Ovary (tissue), 9 donors: Measurements from ENCODE around the gene NME9. TPM values are rescaled to one million over a fixed set of nuclear protein-coding genes. Genes with fewer than 3 reads are reported as not detected.

Experiments
- DNase-seq, 5 donors: peaks; one replicate each; pipeline ENCODE4 v3.0.0-alpha.2; 2019 to 2020
- H3K27ac ChIP-seq, 2 donors: fragments of 200-600 bp; one replicate each; pipeline versions ENCODE4 v1.5.1 to v1.8.0; 2019 to 2022
- H3K27me3 ChIP-seq: fragments of 200-600 bp; one replicate; pipeline ENCODE4 v1.8.0; 2022
- H3K36me3 ChIP-seq: fragments of 200-600 bp; sonication (generic); one replicate; pipeline ENCODE4 v1.5.1; 2019
- H3K4me1 ChIP-seq: one replicate; pipeline ENCODE4 v1.8.1; 2013; ENCODE audit warnings: mild to moderate bottlenecking, moderate library complexity; ENCODE audit not compliant: insufficient read depth
- H3K4me3 ChIP-seq: fragments of 200-600 bp; sonication (generic); one replicate; pipeline ENCODE4 v1.5.1; 2017
- H3K9me3 ChIP-seq, 2 donors: fragments of 200-600 bp in 1 of 2; sonication (generic) in 1 of 2; one replicate each; pipeline versions ENCODE4 v1.5.1 to v1.8.1; 2013 to 2019; ENCODE audit warnings: mild to moderate bottlenecking in 1 of 2, moderate library complexity in 1 of 2
- CTCF ChIP-seq, 3 donors: fragments of 450-650 bp in 2 of 3; fragments of 200-600 bp in 1 of 3; IDR thresholded peaks; one replicate each; pipeline versions ENCODE4 v1.5.1 to v1.8.0; 2016 to 2022; ENCODE audit warnings: antibody characterized with exemption in 3 of 3, mild to moderate bottlenecking in 1 of 3
- EP300 ChIP-seq: sonication (generic); formaldehyde crosslinking; IDR thresholded peaks from one replicate; pipeline ENCODE4 v1.6.1; 2017; ENCODE audit warnings: antibody characterized with exemption
- POLR2A ChIP-seq: fragments of 450-650 bp; IDR thresholded peaks from one replicate; pipeline ENCODE4 v1.6.1; 2017; ENCODE audit warnings: antibody characterized with exemption, mild to moderate bottlenecking, moderate library complexity
- WGBS, 3 donors: extraction: QIAGEN DNeasy Blood & Tissue Kit in 1 of 3; methylation state at CpG; one replicate each; pipeline versions ENCODE4 v1.1.5 to v1.1.7; 2013 to 2017; 5-methylcytosine and 5-hydroxymethylcytosine counted together
- intact Hi-C, 4 donors: fragments of 100-400 bp; cut with DNase I; formaldehyde crosslinking; loops; one replicate each; pipeline versions ENCODE4 v1.11.0 to v1.15.1; 2022 to 2023
- polyA plus RNA-seq, 2 donors: library from polyadenylated mRNA; stranded (reverse); fragments of 200-250 nt in 1 of 2; fragments of 350-450 nt in 1 of 2; fragmentation: Illumina TruSeq in 1 of 2; extraction: RNeasy Lipid Tissue Mini Kit (QIAGEN cat#74804) in 1 of 2; gene quantifications; one replicate each; pipeline ENCODE4 v1.2.3, GENCODE V29; 2013 to 2014
- total RNA-seq, 7 donors: library from RNA; depleted of rRNA in 2 of 7; stranded (reverse); fragments of >200 nt in 2 of 7; fragmentation: NEBNext Ultra II Directional in 3 of 7; extraction: Animal tissue kit (Norgen Biotek cat#: 25700) in 3 of 7; gene quantifications; one replicate each; pipeline versions ENCODE4 v1.1.0 to v1.2.4, GENCODE V29; 2016 to 2023
- donor health status: DM: no; HTN: no; CAD: no; lungs with moderate emphysema.
- donor health status: DM: no; HTN: no; CAD: no.
- donor health status: Bipolar disorder and iron deficiency.
- donor health status: DM: yes; HTN: yes; CAD: no.
- donor health status: DM: no; HTN: no; CAD: no.
- donor health status: DM: yes; HTN: yes; CAD: no.

NME9 gene
- total and polyA plus RNA-seq, 9 donors: 0.23 to 9.8 (median 0.82) TPM

GRCh38 chr3:138317687-138318086 is 12.0 kb downstream of the NME9 start:
- no peaks in the 10 kb centered on the region for H3K36me3 ChIP-seq
- intact Hi-C loops: no loop called here
- no peaks in the 10 kb centered on the region for H3K27me3 ChIP-seq
- H3K9me3 ChIP-seq: no peaks in the 10 kb centered on the region
- TF ChIP-seq POLR2A (no peak), EP300 (no peak), CTCF (IDR thresholded peaks at IDR 0.05) (no peak)
- H3K4me1 ChIP-seq: no peaks in the 10 kb centered on the region
- H3K4me3 ChIP-seq: no peak overlapping the region
- DNase-seq: no peak
- no peak overlapping the region for H3K27ac ChIP-seq
- WGBS, 3 donors: 87 to 97% (median 91%) methylated on average over 1 of the region's 1 CpG

GRCh38 chr3:138314751-138315150 is 14.9 kb downstream of the NME9 start:
- Histone ChIP-seq H3K4me3 (no peak overlapping the region), H3K27ac (no peak overlapping the region), H3K9me3 (no peaks in the 10 kb centered on the region), H3K36me3 (no peaks in the 10 kb centered on the region), H3K4me1 (no peaks in the 10 kb centered on the region), H3K27me3 (no peaks in the 10 kb centered on the region)
- intact Hi-C loops: no loop called here
- no peak for TF ChIP-seq CTCF (IDR thresholded peaks at IDR 0.05)
- TF ChIP-seq POLR2A: no peak
- TF ChIP-seq EP300: no peak
- 44 to 65% (median 55%) methylated on average over 1 of the region's 1 CpG for WGBS, 3 donors
- no peak for DNase-seq

GRCh38 chr3:138310494-138310893 is 19.2 kb downstream of the NME9 start:
- Histone ChIP-seq H3K27me3 (no peaks in the 10 kb centered on the region), H3K4me3 (no peak overlapping the region), H3K36me3 (no peaks in the 10 kb centered on the region), H3K9me3 (no peaks in the 10 kb centered on the region), H3K4me1 (no peaks in the 10 kb centered on the region), H3K27ac (no peak overlapping the region)
- 77 to 88% (median 84%) methylated on average over 4 of the region's 4 CpGs for WGBS, 3 donors
- intact Hi-C loops: no loop called here
- no peak for DNase-seq
- TF ChIP-seq POLR2A (no peak), CTCF (IDR thresholded peaks at IDR 0.05) (no peak), EP300 (no peak)

- no peak for DNase-seq
- TF ChIP-seq CTCF (IDR thresholded peaks at IDR 0.05) (no peak), EP300 (no peak), POLR2A (no peak)
- Histone ChIP-seq H3K9me3 (no peaks in the 10 kb centered on the region), H3K4me1 (no peaks in the 10 kb centered on the region), H3K4me3 (no peak overlapping the region), H3K27me3 (no peaks in the 10 kb centered on the region), H3K27ac (no peak overlapping the region), H3K36me3 (no peaks in the 10 kb centered on the region)
- intact Hi-C loops: no loop called here
These were observed 20.9 kb downstream of the NME9 start for GRCh38 chr3:138308783-138309182.

- intact Hi-C loops: no loop called here
- TF ChIP-seq EP300: no peak
- no peak for TF ChIP-seq CTCF (IDR thresholded peaks at IDR 0.05)
- no peak for TF ChIP-seq POLR2A
- Histone ChIP-seq H3K4me3 (no peak overlapping the region), H3K4me1 (no peaks in the 10 kb centered on the region), H3K27ac (no peak overlapping the region), H3K36me3 (no peaks in the 10 kb centered on the region), H3K27me3 (no peaks in the 10 kb centered on the region), H3K9me3 (no peaks in the 10 kb centered on the region)
- DNase-seq: no peak
- 82 to 87% (median 86%) methylated on average over 5 of the region's 5 CpGs for WGBS, 3 donors
These were observed 21.8 kb downstream of the NME9 start for GRCh38 chr3:138307899-138308298.
